GM12878 (cell line): Measurements from ENCODE around the gene CASR. TPM values are rescaled to one million over a fixed set of nuclear protein-coding genes. Genes with fewer than 3 reads are reported as not detected.

ENCODE experiments used
- BACH1 ChIP-seq: fragments of 450-650 bp; IDR thresholded peaks from 2 replicates; pipeline ENCODE4 v1.6.1; 2017; ENCODE audit warnings: mild to moderate bottlenecking, borderline replicate concordance
- FOXK2 ChIP-seq: fragments of 450-650 bp; IDR thresholded peaks from 2 replicates; pipeline ENCODE4 v1.6.1; 2017; ENCODE audit warnings: mild to moderate bottlenecking, moderate library complexity
- SIN3A ChIP-seq: IDR thresholded peaks from 2 replicates; pipeline ENCODE4 v1.6.1; 2012; ENCODE audit warnings: low read depth, low read length, improper control_type of control experiment
- STAT3 ChIP-seq: IDR thresholded peaks from 2 replicates; pipeline ENCODE4 v1.6.1; 2011; ENCODE audit warnings: low read depth, low read length, improper control_type of control experiment
- TCF3 ChIP-seq: IDR thresholded peaks from 2 replicates; pipeline ENCODE4 v1.6.1; 2012; ENCODE audit warnings: low read depth, mild to moderate bottlenecking, low read length, borderline replicate concordance; ENCODE audit not compliant: insufficient read depth
- YY1 ChIP-seq: IDR thresholded peaks from 2 replicates; pipeline ENCODE4 v1.6.1; 2011; ENCODE audit warnings: low read depth, mild to moderate bottlenecking, low read length
- polyA plus RNA-seq, 11 experiments: library from polyadenylated mRNA; depleted of rRNA in 4 of 11; unstranded in 6 of 11; stranded (reverse) in 5 of 11; fragments of >200 nt; fragmentation: Nextera tagmentation in 4 of 11; fragmentation: Illumina TruSeq in 1 of 11; extraction: Ambion mirVana in 4 of 11; extraction: Trizol in 1 of 11; gene quantifications; 1 replicate in 1 of 11; 2 replicates in 10 of 11; pipeline versions ENCODE4 v1.2.1 to v1.2.3, GENCODE V29; 2011 to 2016; ENCODE audit warnings: inconsistent platforms in 2 of 11, missing spikeins in 2 of 11, low read depth in 1 of 11
- total RNA-seq, 4 experiments: library from RNA; depleted of rRNA in 3 of 4; stranded (reverse); fragments of >200 nt in 3 of 4; fragmentation: Illumina TruSeq in 1 of 4; extraction: Trizol in 1 of 4; gene quantifications; 2 replicates each; pipeline versions ENCODE4 v1.2.1 to v1.2.3, GENCODE V29; 2013 to 2021
- TF ChIP-seq, protein P1 (sequence below): fragments of 450-650 bp; IDR thresholded peaks from 2 replicates; pipeline ENCODE4 v1.6.1; 2017; ENCODE audit warnings: mild to moderate bottlenecking, moderate library complexity
- TF ChIP-seq, protein P2 (sequence below): IDR thresholded peaks from 2 replicates; pipeline ENCODE4 v1.6.1; 2011; ENCODE audit warnings: borderline replicate concordance, low read depth, mild to moderate bottlenecking, moderate library complexity, low read length; ENCODE audit not compliant: insufficient read depth, poor library complexity, severe bottlenecking
- TF ChIP-seq, protein P3 (sequence below): fragments of 450-650 bp; IDR thresholded peaks from 2 replicates; pipeline ENCODE4 v1.6.1; 2017; ENCODE audit warnings: borderline replicate concordance
- TF ChIP-seq, protein P4 (sequence below): fragments of 450-650 bp; IDR thresholded peaks from 2 replicates; pipeline ENCODE4 v1.6.1; 2017; ENCODE audit warnings: low read depth, mild to moderate bottlenecking, moderate library complexity

CASR gene
- total and polyA plus RNA-seq, 10 of the 15 experiments (the other 5 are each of a cell fraction or from before 2014, with no cell fraction given), result 0.04 to 0.37 (median 0.11) TPM

DNA sequence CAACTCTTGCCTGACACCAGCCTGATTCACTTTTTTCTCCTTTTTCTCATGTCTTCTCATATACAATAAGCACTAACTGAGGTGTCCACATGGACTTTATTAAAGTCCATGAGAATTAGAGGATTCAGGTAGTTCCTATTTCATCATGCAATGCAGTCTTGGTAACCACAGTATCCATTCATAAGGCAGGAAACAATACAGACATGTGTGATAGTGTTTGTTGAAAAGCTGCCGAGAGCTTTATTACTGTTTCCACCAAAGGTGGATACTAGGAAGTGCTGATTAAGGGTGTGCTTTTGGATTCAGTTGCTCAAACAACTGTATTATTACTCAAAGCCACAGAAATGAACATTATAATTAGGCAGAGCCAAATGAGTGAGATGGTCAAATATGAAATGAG is 5.3 kb downstream of the CASR start (continued):
- TF ChIP-seq, protein P1, sequence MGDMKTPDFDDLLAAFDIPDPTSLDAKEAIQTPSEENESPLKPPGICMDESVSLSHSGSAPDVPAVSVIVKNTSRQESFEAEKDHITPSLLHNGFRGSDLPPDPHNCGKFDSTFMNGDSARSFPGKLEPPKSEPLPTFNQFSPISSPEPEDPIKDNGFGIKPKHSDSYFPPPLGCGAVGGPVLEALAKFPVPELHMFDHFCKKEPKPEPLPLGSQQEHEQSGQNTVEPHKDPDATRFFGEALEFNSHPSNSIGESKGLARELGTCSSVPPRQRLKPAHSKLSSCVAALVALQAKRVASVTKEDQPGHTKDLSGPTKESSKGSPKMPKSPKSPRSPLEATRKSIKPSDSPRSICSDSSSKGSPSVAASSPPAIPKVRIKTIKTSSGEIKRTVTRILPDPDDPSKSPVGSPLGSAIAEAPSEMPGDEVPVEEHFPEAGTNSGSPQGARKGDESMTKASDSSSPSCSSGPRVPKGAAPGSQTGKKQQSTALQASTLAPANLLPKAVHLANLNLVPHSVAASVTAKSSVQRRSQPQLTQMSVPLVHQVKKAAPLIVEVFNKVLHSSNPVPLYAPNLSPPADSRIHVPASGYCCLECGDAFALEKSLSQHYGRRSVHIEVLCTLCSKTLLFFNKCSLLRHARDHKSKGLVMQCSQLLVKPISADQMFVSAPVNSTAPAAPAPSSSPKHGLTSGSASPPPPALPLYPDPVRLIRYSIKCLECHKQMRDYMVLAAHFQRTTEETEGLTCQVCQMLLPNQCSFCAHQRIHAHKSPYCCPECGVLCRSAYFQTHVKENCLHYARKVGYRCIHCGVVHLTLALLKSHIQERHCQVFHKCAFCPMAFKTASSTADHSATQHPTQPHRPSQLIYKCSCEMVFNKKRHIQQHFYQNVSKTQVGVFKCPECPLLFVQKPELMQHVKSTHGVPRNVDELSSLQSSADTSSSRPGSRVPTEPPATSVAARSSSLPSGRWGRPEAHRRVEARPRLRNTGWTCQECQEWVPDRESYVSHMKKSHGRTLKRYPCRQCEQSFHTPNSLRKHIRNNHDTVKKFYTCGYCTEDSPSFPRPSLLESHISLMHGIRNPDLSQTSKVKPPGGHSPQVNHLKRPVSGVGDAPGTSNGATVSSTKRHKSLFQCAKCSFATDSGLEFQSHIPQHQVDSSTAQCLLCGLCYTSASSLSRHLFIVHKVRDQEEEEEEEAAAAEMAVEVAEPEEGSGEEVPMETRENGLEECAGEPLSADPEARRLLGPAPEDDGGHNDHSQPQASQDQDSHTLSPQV, result no peak
- TF ChIP-seq TCF3 (no peak), STAT3 (no peak), FOXK2 (no peak), SIN3A (no peak), BACH1 (no peak), YY1 (no peak)
- TF ChIP-seq, protein P2, sequence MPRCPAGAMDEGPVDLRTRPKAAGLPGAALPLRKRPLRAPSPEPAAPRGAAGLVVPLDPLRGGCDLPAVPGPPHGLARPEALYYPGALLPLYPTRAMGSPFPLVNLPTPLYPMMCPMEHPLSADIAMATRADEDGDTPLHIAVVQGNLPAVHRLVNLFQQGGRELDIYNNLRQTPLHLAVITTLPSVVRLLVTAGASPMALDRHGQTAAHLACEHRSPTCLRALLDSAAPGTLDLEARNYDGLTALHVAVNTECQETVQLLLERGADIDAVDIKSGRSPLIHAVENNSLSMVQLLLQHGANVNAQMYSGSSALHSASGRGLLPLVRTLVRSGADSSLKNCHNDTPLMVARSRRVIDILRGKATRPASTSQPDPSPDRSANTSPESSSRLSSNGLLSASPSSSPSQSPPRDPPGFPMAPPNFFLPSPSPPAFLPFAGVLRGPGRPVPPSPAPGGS, result no peak
- TF ChIP-seq, protein P3, sequence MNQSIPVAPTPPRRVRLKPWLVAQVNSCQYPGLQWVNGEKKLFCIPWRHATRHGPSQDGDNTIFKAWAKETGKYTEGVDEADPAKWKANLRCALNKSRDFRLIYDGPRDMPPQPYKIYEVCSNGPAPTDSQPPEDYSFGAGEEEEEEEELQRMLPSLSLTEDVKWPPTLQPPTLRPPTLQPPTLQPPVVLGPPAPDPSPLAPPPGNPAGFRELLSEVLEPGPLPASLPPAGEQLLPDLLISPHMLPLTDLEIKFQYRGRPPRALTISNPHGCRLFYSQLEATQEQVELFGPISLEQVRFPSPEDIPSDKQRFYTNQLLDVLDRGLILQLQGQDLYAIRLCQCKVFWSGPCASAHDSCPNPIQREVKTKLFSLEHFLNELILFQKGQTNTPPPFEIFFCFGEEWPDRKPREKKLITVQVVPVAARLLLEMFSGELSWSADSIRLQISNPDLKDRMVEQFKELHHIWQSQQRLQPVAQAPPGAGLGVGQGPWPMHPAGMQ, result no peak
- TF ChIP-seq, protein P4, sequence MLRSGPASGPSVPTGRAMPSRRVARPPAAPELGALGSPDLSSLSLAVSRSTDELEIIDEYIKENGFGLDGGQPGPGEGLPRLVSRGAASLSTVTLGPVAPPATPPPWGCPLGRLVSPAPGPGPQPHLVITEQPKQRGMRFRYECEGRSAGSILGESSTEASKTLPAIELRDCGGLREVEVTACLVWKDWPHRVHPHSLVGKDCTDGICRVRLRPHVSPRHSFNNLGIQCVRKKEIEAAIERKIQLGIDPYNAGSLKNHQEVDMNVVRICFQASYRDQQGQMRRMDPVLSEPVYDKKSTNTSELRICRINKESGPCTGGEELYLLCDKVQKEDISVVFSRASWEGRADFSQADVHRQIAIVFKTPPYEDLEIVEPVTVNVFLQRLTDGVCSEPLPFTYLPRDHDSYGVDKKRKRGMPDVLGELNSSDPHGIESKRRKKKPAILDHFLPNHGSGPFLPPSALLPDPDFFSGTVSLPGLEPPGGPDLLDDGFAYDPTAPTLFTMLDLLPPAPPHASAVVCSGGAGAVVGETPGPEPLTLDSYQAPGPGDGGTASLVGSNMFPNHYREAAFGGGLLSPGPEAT, result no peak
- TF ChIP-seq, all 136 proteins: peak for 0
